K562 (cell line): ENCODE data around the gene LRRC75A. TPM values are rescaled to one million over a fixed set of nuclear protein-coding genes. Genes with fewer than 3 reads are reported as not detected.

Experiments
- CBX1 ChIP-seq: sonication (generic); IDR thresholded peaks from 2 replicates; pipeline ENCODE4 v1.6.1; 2016; ENCODE audit warnings: antibody characterized with exemption, low read depth, mild to moderate bottlenecking
- CHCHD3 ChIP-seq: fragments of 250-450 bp; sonication (Bioruptor Pico); IDR thresholded peaks from 2 replicates; pipeline ENCODE4 v2.1.2; 2022; ENCODE audit warnings: mild to moderate bottlenecking
- CHD7 ChIP-seq: fragments of 200-600 bp; sonication (generic); IDR thresholded peaks from one replicate; pipeline ENCODE4 v1.6.1; 2012; ENCODE audit warnings: mild to moderate bottlenecking, low read depth, low read length, inconsistent platforms
- E2F8 ChIP-seq: fragments of 450-650 bp; IDR thresholded peaks from 2 replicates; pipeline ENCODE4 v1.7.1; 2018; ENCODE audit warnings: mild to moderate bottlenecking, low read depth; ENCODE audit not compliant: partially characterized antibody
- ETV6 ChIP-seq, 3 experiments: fragments of 150-350 bp in 1 of 3; sonication (generic) in 1 of 3; formaldehyde crosslinking in 1 of 3; IDR thresholded peaks; 2 replicates each; pipeline versions ENCODE4 v1.6.1 to v1.8.0; 2014 to 2022; ENCODE audit warnings: borderline replicate concordance in 2 of 3, low read depth in 2 of 3, antibody characterized with exemption in 1 of 3, low read length in 1 of 3, mild to moderate bottlenecking in 1 of 3, missing genetic modification reagents in 1 of 3
- GTF2F1 ChIP-seq: IDR thresholded peaks from 2 replicates; pipeline ENCODE4 v1.6.1; 2011; ENCODE audit warnings: low read depth, low read length, improper control_type of control experiment
- KLF16 ChIP-seq: IDR thresholded peaks from 2 replicates; pipeline ENCODE4 v1.6.1; 2016; ENCODE audit warnings: antibody characterized with exemption
- KLF6 ChIP-seq: fragments of 250-450 bp; sonication (Bioruptor Pico); IDR thresholded peaks from 2 replicates; pipeline ENCODE4 v1.4.0; 2020; ENCODE audit warnings: mild to moderate bottlenecking, moderate library complexity, borderline replicate concordance
- MCM3 ChIP-seq: fragments of 450-650 bp; IDR thresholded peaks from 2 replicates; pipeline ENCODE4 v1.6.1; 2016
- PML ChIP-seq: IDR thresholded peaks from 2 replicates; pipeline ENCODE4 v1.6.1; 2012; ENCODE audit warnings: low read length, inconsistent platforms
- PTBP1 ChIP-seq: fragments of 200-400 bp; formaldehyde crosslinking; IDR thresholded peaks from 2 replicates; pipeline ENCODE4 v1.6.1; 2017; ENCODE audit warnings: low read depth, low read length
- TEAD2 ChIP-seq: fragments of 450-650 bp; IDR thresholded peaks from 2 replicates; pipeline ENCODE4 v1.6.1; 2016; ENCODE audit warnings: missing genetic modification characterization, control low read depth, missing compliant biosample characterization
- ZNF696 ChIP-seq: fragments of 250-450 bp; sonication (Bioruptor Pico); conservative IDR thresholded peaks from 2 replicates; pipeline ENCODE4 v1.4.0; 2020; ENCODE audit warnings: mild to moderate bottlenecking, moderate library complexity
- polyA plus RNA-seq, 8 experiments: library from polyadenylated mRNA; depleted of rRNA in 4 of 8; stranded (reverse) in 5 of 8; unstranded in 3 of 8; fragments of >200 nt; fragmentation: Nextera tagmentation in 2 of 8; fragmentation: Illumina TruSeq in 1 of 8; extraction: Ambion mirVana in 2 of 8; extraction: Trizol in 1 of 8; gene quantifications; 2 replicates each; pipeline versions ENCODE4 v1.2.1 to v1.2.3, GENCODE V29; 2011 to 2014; ENCODE audit warnings: inconsistent platforms in 1 of 8, missing spikeins in 1 of 8
- total RNA-seq, 7 experiments: library from RNA; depleted of rRNA in 6 of 7; stranded (reverse); fragments of >200 nt in 6 of 7; fragmentation: Illumina TruSeq in 2 of 7; extraction: Trizol in 2 of 7; gene quantifications; 2 replicates each; pipeline versions ENCODE4 v1.2.1 to v1.2.3, GENCODE V29; 2011 to 2021; ENCODE audit warnings: low replicate concordance in 1 of 7

The LRRC75A gene
- total and polyA plus RNA-seq, 9 of the 15 experiments (the other 6 are each of a cell fraction or from before 2014, with no cell fraction given): 0.04 to 0.34 (median 0.08) TPM; not detected in 5

- no peak for TF ChIP-seq CHD7
- no peak for TF ChIP-seq TEAD2
- TF ChIP-seq KLF16: no peak
- no peak for TF ChIP-seq ETV6 (IDR thresholded peaks at IDR 0.05; ENCODE audit: borderline replicate concordance in 1 of 2, low read depth in 2 of 2, low read length in 1 of 2)
- TF ChIP-seq ETV6 (CRISPR knock-in tag; IDR thresholded peaks at IDR 0.05; ENCODE audit: borderline replicate concordance): no peak
- no peak for TF ChIP-seq CHCHD3 (CRISPR knock-in tag)
- no peak for TF ChIP-seq E2F8
- 0 out of 2 replicates have a peak, but pooled peaks have one; percentile 70 for TF ChIP-seq PTBP1
- no peak for TF ChIP-seq GTF2F1
- no peak for TF ChIP-seq MCM3
- TF ChIP-seq ZNF696 (CRISPR knock-in tag): no peak
- TF ChIP-seq CBX1: no peak
- TF ChIP-seq KLF6 (CRISPR knock-in tag): no peak
- TF ChIP-seq PML: peak; percentile 11; the same call in 1 of the 2 replicates
Measured at GRCh38 chr17:16443511-16444257, 48.3 kb downstream of the LRRC75A start (continued).
